GM18519 (cell line): ENCODE measurements around the gene SULT1C3.

Source experiments
- ATAC-seq: cut with Tn5 transposase; IDR thresholded peaks from one replicate; pipeline ENCODE4 v1.9.1; 2021; ENCODE audit warnings: mild to moderate bottlenecking, moderate library complexity; ENCODE audit not compliant: unreplicated experiment, low FRiP score

Gene SULT1C3

GRCh38 chr2:108239786-108240185 lies at the start of gene SULT1C3:
SULT1C3 (plus strand) TSS chr2:108239968; CDS start chr2:108247195, 7,227 bp downstream.
- ATAC-seq: no peak

- no peak for ATAC-seq
Measured at GRCh38 chr2:108193251-108193650, 46.5 kb upstream of the SULT1C3 start.

DNA sequence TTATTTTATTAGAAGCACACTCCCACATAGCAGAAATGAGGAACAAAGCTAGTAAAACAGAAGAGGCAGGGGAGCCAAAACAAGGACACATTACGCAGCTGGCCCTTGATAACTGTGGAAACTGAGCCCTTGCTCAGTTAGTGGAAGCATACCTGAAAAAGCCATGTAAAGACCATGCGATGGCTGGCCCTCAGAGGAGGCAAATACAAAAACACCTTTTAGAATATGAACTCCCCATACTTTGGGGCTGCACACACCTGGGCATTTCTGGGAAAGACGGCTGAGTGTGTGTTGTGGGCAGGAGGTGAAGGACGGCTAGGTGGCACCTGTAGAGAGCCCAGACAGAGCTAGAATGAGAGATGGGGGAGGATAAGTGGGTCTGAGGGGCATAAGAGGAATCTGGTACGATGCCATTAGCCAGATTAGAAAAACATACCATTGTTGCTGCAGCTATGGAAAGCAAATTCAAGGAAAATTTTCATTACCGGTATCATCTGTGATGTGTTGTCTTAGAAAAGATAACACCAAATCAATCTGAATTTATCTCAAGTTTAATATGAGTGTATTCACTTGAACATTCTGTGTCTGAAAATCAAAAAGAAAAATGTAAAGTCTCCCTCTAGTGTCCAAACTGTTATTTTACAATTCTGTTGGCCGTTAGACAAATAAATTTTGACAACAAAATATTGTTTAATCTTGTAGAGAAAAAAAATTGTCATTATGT lies 45.2 kb upstream of the SULT1C3 start:
- ATAC-seq: no peak

DNA sequence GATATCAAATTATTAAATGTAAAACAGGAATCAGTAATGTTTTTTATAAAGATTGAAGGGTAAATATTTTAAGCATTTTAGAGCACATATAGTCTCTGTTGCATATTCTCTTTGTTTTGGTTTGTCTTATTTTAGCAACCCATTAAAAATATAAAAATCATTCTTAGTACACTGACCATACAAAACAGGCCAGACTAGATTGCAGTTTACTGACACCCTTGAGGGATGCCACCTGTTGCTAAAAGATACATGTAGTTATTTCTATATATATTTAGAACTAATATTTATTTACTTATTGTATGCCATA lies 44.7 kb upstream of the SULT1C3 start:
- no peak for ATAC-seq

DNA sequence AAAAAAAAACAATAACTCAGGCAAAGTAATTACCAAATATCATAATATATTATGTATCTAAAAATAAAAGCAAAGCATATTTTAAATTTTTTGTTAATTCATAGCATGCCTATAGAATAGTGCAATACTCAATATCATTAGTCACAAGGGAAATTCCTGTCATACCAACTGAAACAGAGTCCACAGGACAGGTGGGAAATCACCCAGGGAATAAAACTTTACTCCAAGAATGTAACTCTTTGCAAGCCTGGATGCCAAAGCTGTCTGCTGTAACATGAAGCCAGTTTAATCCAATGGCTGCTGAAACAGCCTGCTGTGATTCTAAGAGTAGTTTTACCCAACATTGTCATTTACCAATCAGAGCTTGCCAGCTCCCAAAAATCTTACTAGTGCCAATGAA lies 40.0 kb upstream of the SULT1C3 start:
- no peak for ATAC-seq

- no peak for ATAC-seq
Measured at GRCh38 chr2:108200569-108200968, 39.2 kb upstream of the SULT1C3 start.

DNA sequence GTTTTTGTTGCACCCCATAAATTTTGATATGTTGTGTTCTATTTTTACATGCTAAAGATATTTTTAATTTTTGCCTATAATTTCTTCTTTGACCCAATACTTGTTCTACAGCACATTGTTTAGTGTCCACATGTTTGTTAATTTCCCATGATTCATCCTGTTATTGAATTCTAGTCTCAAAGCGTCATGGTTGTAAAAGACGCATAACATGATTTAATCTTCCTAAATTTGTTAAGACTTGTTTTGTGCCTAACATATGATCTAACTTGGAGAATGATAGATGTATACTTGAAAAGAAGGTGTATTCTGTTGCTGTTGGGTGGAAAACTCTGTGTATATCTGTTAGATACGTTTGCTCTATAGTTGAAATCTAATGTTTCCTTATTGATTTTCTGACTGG lies 27.1 kb upstream of the SULT1C3 start:
- ATAC-seq: no peak

DNA sequence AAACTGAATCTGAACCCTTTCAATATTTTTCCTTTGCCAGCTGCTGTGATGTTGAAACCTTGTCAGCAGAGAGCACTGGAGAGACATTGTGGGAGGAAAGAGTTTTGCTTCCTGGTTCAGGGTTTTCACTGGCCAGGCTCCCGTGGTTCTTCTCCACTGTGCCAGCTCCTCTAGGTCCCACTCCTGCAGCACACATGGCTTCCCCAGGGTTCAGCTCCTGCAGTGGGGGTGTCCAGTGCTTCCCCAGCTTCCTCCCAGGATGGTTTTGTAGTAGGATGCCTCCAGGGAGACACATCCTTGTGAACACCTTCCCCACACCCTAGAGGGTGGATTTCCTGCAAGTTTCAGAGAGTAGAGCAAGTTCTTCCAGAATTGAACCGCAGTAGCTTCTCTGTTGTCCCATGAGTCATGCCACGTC lies 24.0 kb upstream of the SULT1C3 start:
- no peak for ATAC-seq

DNA sequence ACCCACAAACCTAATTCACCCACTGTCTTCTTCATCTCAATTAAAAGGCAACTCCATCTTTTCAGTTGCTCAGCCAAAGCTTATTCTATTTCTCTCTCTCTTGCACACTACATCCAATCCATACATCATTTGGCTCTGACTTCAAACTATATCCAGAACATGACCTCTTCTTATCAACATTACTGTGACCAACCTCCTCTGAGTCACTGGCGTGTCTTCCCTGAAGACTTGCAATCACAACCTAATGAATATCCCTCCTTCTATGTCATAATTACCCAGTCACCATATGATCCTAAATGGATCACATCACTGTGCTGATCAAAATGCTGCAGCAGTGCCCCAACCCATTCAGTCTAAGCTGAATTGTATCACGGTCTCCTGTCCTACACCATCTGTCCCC lies 22.6 kb upstream of the SULT1C3 start:
- ATAC-seq: no peak

DNA sequence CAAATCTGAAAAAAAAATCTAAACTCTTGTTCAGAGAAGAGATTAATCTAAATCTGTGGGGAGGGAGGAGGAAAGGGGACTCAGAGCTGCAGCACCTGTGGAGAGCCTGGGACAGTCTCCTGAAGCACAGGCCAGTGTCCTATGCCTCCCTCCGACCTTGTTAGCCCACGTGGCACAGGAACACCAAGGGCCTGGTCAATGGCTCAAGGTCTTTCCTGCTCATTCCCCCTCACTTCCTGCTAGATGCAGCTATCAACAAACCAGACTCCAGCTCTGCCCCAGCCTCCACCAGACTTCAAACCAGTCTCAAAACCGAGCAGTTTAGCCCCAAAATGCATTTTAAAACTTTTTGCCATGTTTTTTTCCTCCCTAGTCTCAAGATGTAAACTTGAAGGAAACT lies 20.1 kb upstream of the SULT1C3 start:
- no peak for ATAC-seq

GRCh38 chr2:108220191-108220590 lies 19.6 kb upstream of the SULT1C3 start:
- ATAC-seq: no peak

- no peak for ATAC-seq
Measured at GRCh38 chr2:108220942-108221541, 18.7 kb upstream of the SULT1C3 start.

- ATAC-seq: no peak
Measured at GRCh38 chr2:108222261-108222660, 17.5 kb upstream of the SULT1C3 start.

GRCh38 chr2:108223573-108223972 lies 16.2 kb upstream of the SULT1C3 start:
- ATAC-seq: no peak

GRCh38 chr2:108224022-108224421 lies 15.7 kb upstream of the SULT1C3 start:
- no peak for ATAC-seq

GRCh38 chr2:108226564-108226963 lies 13.2 kb upstream of the SULT1C3 start:
- no peak for ATAC-seq

DNA sequence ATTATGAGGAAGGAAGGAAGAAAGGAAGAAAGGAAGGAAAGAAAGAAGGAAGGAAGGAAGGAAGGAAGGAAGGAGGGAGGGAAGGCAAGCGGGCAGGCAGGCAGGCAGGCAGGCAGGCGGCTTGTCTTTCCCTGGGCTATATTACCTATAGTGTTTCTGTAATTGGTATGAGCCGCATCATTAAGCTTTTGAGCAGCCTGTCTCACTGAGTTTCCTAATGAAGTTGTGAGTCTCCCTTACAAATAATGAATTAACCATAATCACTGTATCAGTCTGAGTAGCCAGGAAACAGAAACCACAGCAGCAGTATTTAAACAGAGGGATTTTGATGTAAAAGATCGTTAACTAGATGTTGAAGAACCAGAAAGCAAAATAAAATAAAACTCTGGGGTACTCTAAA lies 11.8 kb upstream of the SULT1C3 start:
- no peak for ATAC-seq

- no peak for ATAC-seq
Measured at GRCh38 chr2:108228537-108228936, 11.2 kb upstream of the SULT1C3 start.

DNA sequence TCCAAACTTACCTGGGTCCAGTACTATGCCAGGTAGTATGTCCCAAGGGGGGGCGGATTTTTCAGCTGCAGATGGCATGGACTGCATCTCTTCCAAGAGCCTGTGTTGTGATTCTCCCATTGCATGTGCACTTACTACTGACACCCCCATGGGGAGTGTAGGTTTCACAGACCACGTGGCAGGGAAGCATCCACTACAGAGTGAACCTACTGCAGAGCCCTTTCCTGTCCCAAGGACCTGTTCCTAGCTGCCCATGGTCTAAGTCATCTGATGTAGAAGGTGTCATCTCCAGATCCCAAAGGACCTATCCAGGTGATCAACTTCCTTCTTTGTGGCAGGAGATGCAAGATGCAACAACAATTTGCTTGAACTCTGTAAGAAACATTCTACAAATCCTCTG lies 9.9 kb upstream of the SULT1C3 start:
- ATAC-seq: no peak

GRCh38 chr2:108235577-108235976 lies 4.2 kb upstream of the SULT1C3 start:
- no peak for ATAC-seq

DNA sequence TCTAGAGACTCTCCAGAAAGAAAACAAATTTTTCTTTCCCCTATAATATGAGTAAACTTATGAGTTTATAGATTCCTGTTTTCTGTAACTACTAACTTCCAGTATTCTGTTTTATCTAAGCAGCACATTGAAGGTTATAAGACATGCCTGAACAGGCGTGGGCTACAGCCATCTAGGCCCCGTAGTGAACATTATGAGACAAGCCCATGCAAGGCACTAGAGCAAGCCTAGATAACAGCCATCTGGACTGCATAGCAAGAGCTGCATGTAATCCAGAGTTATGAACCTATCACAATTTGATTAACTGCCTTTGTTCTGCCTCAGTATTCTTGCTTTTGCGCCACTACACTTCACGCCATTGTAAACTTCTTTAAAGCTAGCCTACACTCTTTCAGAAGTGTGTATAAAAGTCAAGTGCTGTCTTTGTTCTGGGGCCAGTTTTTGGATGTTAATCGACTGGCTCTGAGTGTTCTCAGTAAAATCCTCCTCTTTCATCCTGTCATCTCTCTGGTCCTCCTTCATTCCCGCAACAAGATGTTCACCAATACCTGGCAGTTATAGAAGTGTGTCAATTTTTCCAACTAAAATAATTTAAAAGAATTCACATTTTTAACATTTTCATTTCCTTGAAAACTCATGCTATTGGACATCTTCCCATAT lies 3.0 kb upstream of the SULT1C3 start:
- ATAC-seq: no peak

DNA sequence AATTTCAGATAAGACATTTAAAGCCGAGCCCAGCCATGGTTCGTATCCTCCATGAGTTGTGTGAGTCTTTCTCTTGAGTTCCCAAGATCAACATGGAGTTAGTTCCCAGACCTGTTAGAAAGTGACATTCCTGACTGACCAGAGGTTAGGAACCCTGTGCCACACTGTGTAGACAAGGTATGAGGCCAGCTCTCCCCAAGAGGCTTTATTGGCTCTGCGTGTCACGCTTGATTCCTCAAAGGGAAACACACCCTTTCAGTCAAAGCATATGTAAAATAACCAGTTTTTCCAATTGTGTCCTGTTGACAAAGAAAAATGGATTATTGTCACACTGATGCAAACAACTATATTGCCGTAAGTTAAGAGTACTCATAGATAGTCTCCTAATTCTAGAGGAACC lies 1.2 kb downstream of the SULT1C3 start:
- ATAC-seq: no peak
